Liver (tissue), 9 donors: ENCODE data around the gene CFP. TPM values are rescaled to one million over a fixed set of nuclear protein-coding genes. Genes with fewer than 3 reads are reported as not detected.
A peak's percentile ranks its signal among the peaks of the same experiment; 100 is the strongest.

ENCODE experiments used
- DNase-seq: peaks from one replicate; pipeline ENCODE4 v3.0.0-alpha.2; 2017; ENCODE audit warnings: low spot score
- H3K27ac ChIP-seq, 2 donors: one replicate each; pipeline ENCODE4 v1.7.0; 2013; ENCODE audit warnings: inconsistent platforms in 2 of 2, low read length in 2 of 2, control low read depth in 1 of 2, low read depth in 1 of 2, mild to moderate bottlenecking in 1 of 2
- H3K27me3 ChIP-seq, 4 donors: one replicate each; pipeline versions ENCODE4 v1.6.1 to v1.7.0; 2013; ENCODE audit warnings: low read length in 3 of 4, inconsistent platforms in 1 of 4, mild to moderate bottlenecking in 1 of 4, moderate library complexity in 1 of 4; ENCODE audit not compliant: control insufficient read depth in 4 of 4, insufficient read depth in 4 of 4
- H3K36me3 ChIP-seq, 4 donors: one replicate each; pipeline versions ENCODE4 v1.6.1 to v1.7.0; 2013; ENCODE audit warnings: low read length in 3 of 4, mild to moderate bottlenecking in 3 of 4, low read depth in 1 of 4, moderate library complexity in 1 of 4; ENCODE audit not compliant: control insufficient read depth in 4 of 4, insufficient read depth in 3 of 4
- H3K4me1 ChIP-seq, 4 donors: one replicate each; pipeline versions ENCODE4 v1.6.1 to v1.7.0; 2013; ENCODE audit warnings: low read length in 3 of 4, mild to moderate bottlenecking in 3 of 4, moderate library complexity in 1 of 4; ENCODE audit not compliant: control insufficient read depth in 4 of 4, insufficient read depth in 4 of 4
- H3K4me3 ChIP-seq, 3 donors: one replicate each; pipeline versions ENCODE4 v1.6.1 to v1.7.0; 2013; ENCODE audit warnings: low read length in 3 of 3, control low read depth in 1 of 3, low read depth in 1 of 3, mild to moderate bottlenecking in 1 of 3
- H3K9ac ChIP-seq, 2 donors: one replicate each; pipeline ENCODE4 v1.7.0; 2013; ENCODE audit warnings: low read length in 2 of 2, mild to moderate bottlenecking in 2 of 2, moderate library complexity in 2 of 2, control low read depth in 1 of 2, low read depth in 1 of 2
- H3K9me3 ChIP-seq, 4 donors: one replicate each; pipeline versions ENCODE4 v1.6.1 to v1.7.0; 2013; ENCODE audit warnings: low read length in 3 of 4; ENCODE audit not compliant: control insufficient read depth in 4 of 4
- FOXA1 ChIP-seq: IDR thresholded peaks from 2 replicates; pipeline ENCODE4 v1.6.1; 2016; ENCODE audit warnings: antibody characterized with exemption
- FOXA2 ChIP-seq: IDR thresholded peaks from 2 replicates; pipeline ENCODE4 v1.6.1; 2016; ENCODE audit warnings: antibody characterized with exemption
- GABPA ChIP-seq, 2 donors: IDR thresholded peaks in 1 of 2; conservative IDR thresholded peaks in 1 of 2; 2 replicates each; pipeline ENCODE4 v1.6.1; 2016; ENCODE audit warnings: antibody characterized with exemption in 2 of 2, mild to moderate bottlenecking in 1 of 2, moderate library complexity in 1 of 2
- HNF4A ChIP-seq, 2 donors: conservative IDR thresholded peaks; 2 replicates each; pipeline ENCODE4 v1.6.1; 2016; ENCODE audit warnings: antibody characterized with exemption in 2 of 2, mild to moderate bottlenecking in 2 of 2
- HNF4G ChIP-seq: IDR thresholded peaks from 2 replicates; pipeline ENCODE4 v1.6.1; 2016; ENCODE audit warnings: antibody characterized with exemption
- JUND ChIP-seq, 2 donors: IDR thresholded peaks; 2 replicates each; pipeline ENCODE4 v1.6.1; 2016; ENCODE audit warnings: antibody characterized with exemption in 2 of 2
- NR2F2 ChIP-seq: IDR thresholded peaks from 2 replicates; pipeline ENCODE4 v1.6.1; 2016; ENCODE audit warnings: antibody characterized with exemption
- RAD21 ChIP-seq, 2 donors: IDR thresholded peaks; 2 replicates each; pipeline ENCODE4 v1.6.1; 2016; ENCODE audit warnings: antibody characterized with exemption in 2 of 2, mild to moderate bottlenecking in 2 of 2
- RXRA ChIP-seq, 2 donors: IDR thresholded peaks; 2 replicates each; pipeline ENCODE4 v1.6.1; 2017 to 2018; ENCODE audit warnings: antibody characterized with exemption in 2 of 2, mild to moderate bottlenecking in 1 of 2
- SP1 ChIP-seq: IDR thresholded peaks from 2 replicates; pipeline ENCODE4 v1.6.1; 2018; ENCODE audit warnings: antibody characterized with exemption, mild to moderate bottlenecking
- TAF1 ChIP-seq: conservative IDR thresholded peaks from 2 replicates; pipeline ENCODE4 v1.6.1; 2016; ENCODE audit warnings: antibody characterized with exemption, mild to moderate bottlenecking
- YY1 ChIP-seq: IDR thresholded peaks from 2 replicates; pipeline ENCODE4 v1.6.1; 2016; ENCODE audit warnings: antibody characterized with exemption, mild to moderate bottlenecking
- WGBS: extraction: QIAGEN DNeasy Blood & Tissue Kit; methylation state at CpG from one replicate; pipeline ENCODE4 v1.1.7; 2013; 5-methylcytosine and 5-hydroxymethylcytosine counted together
- polyA plus RNA-seq, 2 donors: library from polyadenylated mRNA; stranded (reverse) in 1 of 2; unstranded in 1 of 2; fragments of 200-250 nt in 1 of 2; fragments of >200 nt in 1 of 2; fragmentation: Nextera tagmentation in 1 of 2; extraction: Ambion mirVana in 1 of 2; gene quantifications; one replicate each; pipeline versions ENCODE4 v1.2.1 to v1.2.3, GENCODE V29; 2013 to 2015
- total RNA-seq, 2 donors: library from RNA; depleted of rRNA; stranded (reverse); fragments of >200 nt; gene quantifications; one replicate each; pipeline ENCODE4 v1.2.3, GENCODE V29; 2014
- TF ChIP-seq, protein P1 (sequence below): IDR thresholded peaks from 2 replicates; pipeline ENCODE4 v1.6.1; 2016; ENCODE audit warnings: antibody characterized with exemption
- TF ChIP-seq, protein P2 (sequence below): IDR thresholded peaks from 2 replicates; pipeline ENCODE4 v1.6.1; 2016; ENCODE audit warnings: antibody characterized with exemption
- TF ChIP-seq, protein P3 (sequence below): IDR thresholded peaks from 2 replicates; pipeline ENCODE4 v1.6.1; 2016; ENCODE audit warnings: antibody characterized with exemption, mild to moderate bottlenecking
- TF ChIP-seq, protein P4 (sequence below): fragments of 150-350 bp; IDR thresholded peaks from 2 replicates; pipeline ENCODE4 v1.5.1; 2017; ENCODE audit warnings: improper control_type of control experiment, low read depth, low read length; ENCODE audit not compliant: missing input control
- TF ChIP-seq, protein P5 (sequence below): IDR thresholded peaks from 2 replicates; pipeline ENCODE4 v1.6.1; 2016; ENCODE audit warnings: antibody characterized with exemption
- donor health status: healthy.
- donor health status: healthy.
- donor health status: healthy.
- donor health status: healthy.
- donor health status: healthy.

The CFP gene
- total and polyA plus RNA-seq, 4 donors = 10.0 to 26.0 (median 16.6) TPM

DNA sequence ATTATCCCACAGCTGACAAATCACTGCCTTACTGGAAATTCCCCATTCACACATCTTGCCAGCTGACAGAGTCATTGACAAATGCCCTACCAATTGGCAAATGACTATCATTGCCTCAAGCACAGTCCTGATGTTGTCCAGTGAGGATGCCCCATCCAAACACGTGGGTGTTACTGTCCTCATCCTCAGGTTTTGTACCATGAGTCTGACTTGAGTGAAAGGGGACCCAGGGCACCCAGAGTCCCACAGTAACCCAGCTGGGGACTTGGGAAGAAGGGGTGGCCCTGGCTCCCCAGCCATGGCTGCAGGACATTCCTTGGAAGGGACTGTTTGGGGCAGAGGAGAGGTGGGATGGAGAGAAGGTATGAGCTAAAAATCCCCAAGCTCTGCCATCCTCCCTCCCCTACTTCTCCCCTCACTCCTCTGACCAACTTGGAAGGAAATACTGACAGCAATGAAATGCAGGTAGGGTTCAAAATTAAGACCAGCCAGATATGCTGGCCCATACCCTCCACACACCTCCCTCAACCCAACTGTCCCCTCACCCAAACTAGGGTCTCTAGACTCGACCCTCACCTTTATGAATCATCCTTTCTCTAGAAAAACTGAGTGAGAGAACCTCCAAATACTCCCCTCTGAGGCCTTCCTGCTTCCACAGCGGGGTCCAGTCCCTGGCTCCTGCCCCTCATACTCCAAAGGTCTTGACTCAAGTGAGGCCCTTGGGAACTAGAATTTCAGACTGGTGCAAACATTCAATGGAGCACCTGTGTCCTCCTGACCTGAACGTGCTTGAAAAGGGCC, 42.4 kb downstream of the CFP start:
- Histone ChIP-seq H3K27ac (no peak overlapping the region), H3K9me3 (no peaks in the 10 kb centered on the region), H3K36me3 (peaks cover 0 to 2% (median 0%) of the 10 kb centered on the region in 4 donors), H3K27me3 (no peaks in the 10 kb centered on the region), H3K9ac (no peak overlapping the region), H3K4me1 (peaks cover 0 to 1% (median 0%) of the 10 kb centered on the region in 4 donors), H3K4me3 (no peak overlapping the region)
- TF ChIP-seq SP1 = peak; percentile 27
- TF ChIP-seq FOXA2 = no peak
- no peak for DNase-seq
- WGBS = 62% methylated on average over 4 of the region's 4 CpGs

DNA sequence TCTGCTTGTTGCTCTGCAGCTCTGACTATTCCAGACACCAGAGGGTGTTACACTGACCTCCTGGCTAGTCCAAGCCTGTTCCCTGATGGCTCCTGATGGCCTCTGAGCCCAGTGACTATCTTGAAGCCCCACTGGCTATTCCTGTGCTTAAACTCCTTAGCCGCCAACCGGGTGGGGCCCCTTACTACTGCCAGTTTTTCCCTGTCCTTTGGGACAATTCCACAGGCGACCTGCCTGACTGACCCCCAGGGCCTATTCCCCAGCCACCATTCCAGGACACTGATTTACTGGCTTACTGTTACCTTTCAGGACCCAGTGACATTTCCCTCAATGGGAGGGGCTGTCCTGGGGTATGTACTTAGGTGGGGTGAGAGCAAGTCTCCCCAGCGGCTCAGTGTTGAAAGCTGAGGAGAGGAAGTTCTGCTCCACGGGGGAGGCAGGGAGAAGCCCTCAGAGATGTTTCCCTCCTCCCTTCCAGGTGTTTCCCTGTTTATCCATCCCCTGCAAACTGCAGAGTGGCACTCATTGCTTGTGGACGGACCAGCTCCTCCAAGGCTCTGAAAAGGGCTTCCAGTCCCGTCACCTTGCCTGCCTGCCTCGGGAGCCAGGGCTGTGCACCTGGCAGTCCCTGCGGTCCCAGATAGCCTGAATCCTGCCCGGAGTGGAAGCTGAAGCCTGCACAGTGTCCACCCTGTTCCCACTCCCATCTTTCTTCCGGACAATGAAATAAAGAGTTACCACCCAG, 43.5 kb downstream of the CFP start:
- WGBS = 86% methylated on average over 11 of the region's 11 CpGs
- TF ChIP-seq, protein P1, sequence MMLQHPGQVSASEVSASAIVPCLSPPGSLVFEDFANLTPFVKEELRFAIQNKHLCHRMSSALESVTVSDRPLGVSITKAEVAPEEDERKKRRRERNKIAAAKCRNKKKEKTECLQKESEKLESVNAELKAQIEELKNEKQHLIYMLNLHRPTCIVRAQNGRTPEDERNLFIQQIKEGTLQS = no peak
- TF ChIP-seq HNF4A (conservative IDR thresholded peaks at IDR 0.05) = no peak
- TF ChIP-seq, protein P2, sequence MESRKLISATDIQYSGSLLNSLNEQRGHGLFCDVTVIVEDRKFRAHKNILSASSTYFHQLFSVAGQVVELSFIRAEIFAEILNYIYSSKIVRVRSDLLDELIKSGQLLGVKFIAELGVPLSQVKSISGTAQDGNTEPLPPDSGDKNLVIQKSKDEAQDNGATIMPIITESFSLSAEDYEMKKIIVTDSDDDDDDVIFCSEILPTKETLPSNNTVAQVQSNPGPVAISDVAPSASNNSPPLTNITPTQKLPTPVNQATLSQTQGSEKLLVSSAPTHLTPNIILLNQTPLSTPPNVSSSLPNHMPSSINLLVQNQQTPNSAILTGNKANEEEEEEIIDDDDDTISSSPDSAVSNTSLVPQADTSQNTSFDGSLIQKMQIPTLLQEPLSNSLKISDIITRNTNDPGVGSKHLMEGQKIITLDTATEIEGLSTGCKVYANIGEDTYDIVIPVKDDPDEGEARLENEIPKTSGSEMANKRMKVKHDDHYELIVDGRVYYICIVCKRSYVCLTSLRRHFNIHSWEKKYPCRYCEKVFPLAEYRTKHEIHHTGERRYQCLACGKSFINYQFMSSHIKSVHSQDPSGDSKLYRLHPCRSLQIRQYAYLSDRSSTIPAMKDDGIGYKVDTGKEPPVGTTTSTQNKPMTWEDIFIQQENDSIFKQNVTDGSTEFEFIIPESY = no peak
- no peak for TF ChIP-seq RXRA (IDR thresholded peaks at IDR 0.05)
- TF ChIP-seq FOXA1 = no peak
- TF ChIP-seq FOXA2 = no peak
- TF ChIP-seq HNF4G = no peak
- TF ChIP-seq JUND (IDR thresholded peaks at IDR 0.05) = no peak
- TF ChIP-seq NR2F2 = no peak
- TF ChIP-seq TAF1 = no peak
- TF ChIP-seq GABPA (IDR thresholded peaks at IDR 0.05 in 1 of 2, conservative IDR thresholded peaks at IDR 0.05 in 1 of 2) = no peak
- TF ChIP-seq, protein P3, sequence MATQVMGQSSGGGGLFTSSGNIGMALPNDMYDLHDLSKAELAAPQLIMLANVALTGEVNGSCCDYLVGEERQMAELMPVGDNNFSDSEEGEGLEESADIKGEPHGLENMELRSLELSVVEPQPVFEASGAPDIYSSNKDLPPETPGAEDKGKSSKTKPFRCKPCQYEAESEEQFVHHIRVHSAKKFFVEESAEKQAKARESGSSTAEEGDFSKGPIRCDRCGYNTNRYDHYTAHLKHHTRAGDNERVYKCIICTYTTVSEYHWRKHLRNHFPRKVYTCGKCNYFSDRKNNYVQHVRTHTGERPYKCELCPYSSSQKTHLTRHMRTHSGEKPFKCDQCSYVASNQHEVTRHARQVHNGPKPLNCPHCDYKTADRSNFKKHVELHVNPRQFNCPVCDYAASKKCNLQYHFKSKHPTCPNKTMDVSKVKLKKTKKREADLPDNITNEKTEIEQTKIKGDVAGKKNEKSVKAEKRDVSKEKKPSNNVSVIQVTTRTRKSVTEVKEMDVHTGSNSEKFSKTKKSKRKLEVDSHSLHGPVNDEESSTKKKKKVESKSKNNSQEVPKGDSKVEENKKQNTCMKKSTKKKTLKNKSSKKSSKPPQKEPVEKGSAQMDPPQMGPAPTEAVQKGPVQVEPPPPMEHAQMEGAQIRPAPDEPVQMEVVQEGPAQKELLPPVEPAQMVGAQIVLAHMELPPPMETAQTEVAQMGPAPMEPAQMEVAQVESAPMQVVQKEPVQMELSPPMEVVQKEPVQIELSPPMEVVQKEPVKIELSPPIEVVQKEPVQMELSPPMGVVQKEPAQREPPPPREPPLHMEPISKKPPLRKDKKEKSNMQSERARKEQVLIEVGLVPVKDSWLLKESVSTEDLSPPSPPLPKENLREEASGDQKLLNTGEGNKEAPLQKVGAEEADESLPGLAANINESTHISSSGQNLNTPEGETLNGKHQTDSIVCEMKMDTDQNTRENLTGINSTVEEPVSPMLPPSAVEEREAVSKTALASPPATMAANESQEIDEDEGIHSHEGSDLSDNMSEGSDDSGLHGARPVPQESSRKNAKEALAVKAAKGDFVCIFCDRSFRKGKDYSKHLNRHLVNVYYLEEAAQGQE = no peak
- TF ChIP-seq RAD21 (IDR thresholded peaks at IDR 0.05) = no peak
- TF ChIP-seq, protein P4, sequence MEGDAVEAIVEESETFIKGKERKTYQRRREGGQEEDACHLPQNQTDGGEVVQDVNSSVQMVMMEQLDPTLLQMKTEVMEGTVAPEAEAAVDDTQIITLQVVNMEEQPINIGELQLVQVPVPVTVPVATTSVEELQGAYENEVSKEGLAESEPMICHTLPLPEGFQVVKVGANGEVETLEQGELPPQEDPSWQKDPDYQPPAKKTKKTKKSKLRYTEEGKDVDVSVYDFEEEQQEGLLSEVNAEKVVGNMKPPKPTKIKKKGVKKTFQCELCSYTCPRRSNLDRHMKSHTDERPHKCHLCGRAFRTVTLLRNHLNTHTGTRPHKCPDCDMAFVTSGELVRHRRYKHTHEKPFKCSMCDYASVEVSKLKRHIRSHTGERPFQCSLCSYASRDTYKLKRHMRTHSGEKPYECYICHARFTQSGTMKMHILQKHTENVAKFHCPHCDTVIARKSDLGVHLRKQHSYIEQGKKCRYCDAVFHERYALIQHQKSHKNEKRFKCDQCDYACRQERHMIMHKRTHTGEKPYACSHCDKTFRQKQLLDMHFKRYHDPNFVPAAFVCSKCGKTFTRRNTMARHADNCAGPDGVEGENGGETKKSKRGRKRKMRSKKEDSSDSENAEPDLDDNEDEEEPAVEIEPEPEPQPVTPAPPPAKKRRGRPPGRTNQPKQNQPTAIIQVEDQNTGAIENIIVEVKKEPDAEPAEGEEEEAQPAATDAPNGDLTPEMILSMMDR = no peak
- no peak for TF ChIP-seq YY1
- TF ChIP-seq, protein P5, sequence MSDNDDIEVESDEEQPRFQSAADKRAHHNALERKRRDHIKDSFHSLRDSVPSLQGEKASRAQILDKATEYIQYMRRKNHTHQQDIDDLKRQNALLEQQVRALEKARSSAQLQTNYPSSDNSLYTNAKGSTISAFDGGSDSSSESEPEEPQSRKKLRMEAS = no peak
- TF ChIP-seq SP1 = no peak
- H3K36me3 ChIP-seq = peaks cover 0 to 2% (median 0%) of the 10 kb centered on the region in 4 donors
- H3K9me3 ChIP-seq = no peaks in the 10 kb centered on the region
- no peak for DNase-seq
- H3K27ac ChIP-seq = no peak overlapping the region
- peaks cover 0 to 1% (median 0%) of the 10 kb centered on the region in 4 donors for H3K4me1 ChIP-seq
- no peaks in the 10 kb centered on the region for H3K27me3 ChIP-seq
- H3K4me3 ChIP-seq = no peak overlapping the region
- no peak overlapping the region for H3K9ac ChIP-seq
